Mucosa of stomach (tissue), 1 donor: ENCODE results near the gene GNAI3.

Source experiments
- H3K27me3 ChIP-seq: one replicate; pipeline ENCODE4 v1.7.0; 2013; ENCODE audit warnings: mild to moderate bottlenecking, low read length; ENCODE audit not compliant: control insufficient read depth, insufficient read depth
- H3K36me3 ChIP-seq: one replicate; pipeline ENCODE4 v1.7.0; 2013; ENCODE audit warnings: low read length; ENCODE audit not compliant: control insufficient read depth, insufficient read depth
- H3K4me1 ChIP-seq: one replicate; pipeline ENCODE4 v1.7.0; 2013; ENCODE audit warnings: mild to moderate bottlenecking, low read length; ENCODE audit not compliant: control insufficient read depth, insufficient read depth
- H3K4me3 ChIP-seq: one replicate; pipeline ENCODE4 v1.7.0; 2013; ENCODE audit warnings: low read length
- H3K9ac ChIP-seq: one replicate; pipeline ENCODE4 v1.7.0; 2013; ENCODE audit warnings: mild to moderate bottlenecking, low read length, moderate library complexity
- H3K9me3 ChIP-seq: one replicate; pipeline ENCODE4 v1.7.0; 2013; ENCODE audit warnings: mild to moderate bottlenecking, low read length, moderate library complexity; ENCODE audit not compliant: control insufficient read depth
- donor health status: Pancreatic carcinoma.

The GNAI3 gene

GRCh38 chr1:109631513-109632505, 83.4 kb downstream of the GNAI3 start:
- Histone ChIP-seq H3K27me3 (no peaks in the 10 kb centered on the region), H3K9ac (no peak overlapping the region), H3K4me3 (no peak overlapping the region), H3K36me3 (peaks cover 27% of the 10 kb centered on the region), H3K4me1 (peaks cover 18% of the 10 kb centered on the region), H3K9me3 (no peaks in the 10 kb centered on the region)

GRCh38 chr1:109632671-109633346, 84.4 kb downstream of the GNAI3 start:
- H3K27me3 ChIP-seq: no peaks in the 10 kb centered on the region
- H3K9me3 ChIP-seq: no peaks in the 10 kb centered on the region
- peaks cover 20% of the 10 kb centered on the region for H3K4me1 ChIP-seq
- H3K36me3 ChIP-seq: peaks cover 27% of the 10 kb centered on the region
- H3K4me3 ChIP-seq: no peak overlapping the region
- H3K9ac ChIP-seq: no peak overlapping the region

- Histone ChIP-seq H3K9ac (no peak overlapping the region), H3K36me3 (peaks cover 16% of the 10 kb centered on the region), H3K4me1 (peaks cover 26% of the 10 kb centered on the region), H3K9me3 (no peaks in the 10 kb centered on the region), H3K4me3 (no peak overlapping the region), H3K27me3 (no peaks in the 10 kb centered on the region)
Measured at GRCh38 chr1:109634292-109634691, 85.9 kb downstream of the GNAI3 start.

- Histone ChIP-seq H3K36me3 (peaks cover 8% of the 10 kb centered on the region), H3K9me3 (no peaks in the 10 kb centered on the region), H3K9ac (no peak overlapping the region), H3K4me3 (no peak overlapping the region), H3K27me3 (no peaks in the 10 kb centered on the region), H3K4me1 (peaks cover 33% of the 10 kb centered on the region)
Measured at GRCh38 chr1:109634771-109635750, 86.6 kb downstream of the GNAI3 start.

GRCh38 chr1:109635862-109636200, 87.4 kb downstream of the GNAI3 start:
- Histone ChIP-seq H3K9me3 (no peaks in the 10 kb centered on the region), H3K27me3 (no peaks in the 10 kb centered on the region), H3K4me3 (no peak overlapping the region), H3K36me3 (peaks cover 4% of the 10 kb centered on the region), H3K4me1 (peaks cover 37% of the 10 kb centered on the region), H3K9ac (no peak overlapping the region)

- H3K4me3 ChIP-seq: no peak overlapping the region
- no peaks in the 10 kb centered on the region for H3K9me3 ChIP-seq
- no peak overlapping the region for H3K9ac ChIP-seq
- H3K27me3 ChIP-seq: no peaks in the 10 kb centered on the region
- no peaks in the 10 kb centered on the region for H3K36me3 ChIP-seq
- H3K4me1 ChIP-seq: peaks cover 37% of the 10 kb centered on the region
Measured at GRCh38 chr1:109636201-109636952, 88.0 kb downstream of the GNAI3 start.

- H3K4me3 ChIP-seq: no peak overlapping the region
- H3K4me1 ChIP-seq: peaks cover 32% of the 10 kb centered on the region
- no peaks in the 10 kb centered on the region for H3K36me3 ChIP-seq
- no peaks in the 10 kb centered on the region for H3K9me3 ChIP-seq
- H3K9ac ChIP-seq: no peak overlapping the region
- H3K27me3 ChIP-seq: no peaks in the 10 kb centered on the region
Measured at GRCh38 chr1:109637446-109637845, 89.0 kb downstream of the GNAI3 start.

- no peaks in the 10 kb centered on the region for H3K9me3 ChIP-seq
- peaks cover 41% of the 10 kb centered on the region for H3K4me1 ChIP-seq
- H3K9ac ChIP-seq: no peak overlapping the region
- H3K36me3 ChIP-seq: no peaks in the 10 kb centered on the region
- no peak overlapping the region for H3K4me3 ChIP-seq
- H3K27me3 ChIP-seq: no peaks in the 10 kb centered on the region
Measured at GRCh38 chr1:109639063-109639840, 90.8 kb downstream of the GNAI3 start.

GRCh38 chr1:109639841-109640184, 91.4 kb downstream of the GNAI3 start:
- Histone ChIP-seq H3K4me3 (no peak overlapping the region), H3K27me3 (no peaks in the 10 kb centered on the region), H3K9ac (no peak overlapping the region), H3K36me3 (no peaks in the 10 kb centered on the region), H3K4me1 (peaks cover 46% of the 10 kb centered on the region), H3K9me3 (no peaks in the 10 kb centered on the region)

GRCh38 chr1:109640285-109640865, 92.0 kb downstream of the GNAI3 start:
- no peak overlapping the region for H3K4me3 ChIP-seq
- no peaks in the 10 kb centered on the region for H3K36me3 ChIP-seq
- no peaks in the 10 kb centered on the region for H3K9me3 ChIP-seq
- H3K27me3 ChIP-seq: no peaks in the 10 kb centered on the region
- H3K4me1 ChIP-seq: peaks cover 46% of the 10 kb centered on the region
- H3K9ac ChIP-seq: no peak overlapping the region
